GM12891 (cell line): Measurements from ENCODE around the gene MMP24.

ENCODE experiments used
- POLR2A ChIP-seq: IDR thresholded peaks from 2 replicates; pipeline ENCODE4 v1.6.1; 2011; ENCODE audit warnings: low read depth, low read length, control low read depth
- POLR2AphosphoS5 ChIP-seq: IDR thresholded peaks from 2 replicates; pipeline ENCODE4 v1.6.1; 2011; ENCODE audit warnings: low read depth, low read length, control low read depth
- TAF1 ChIP-seq: IDR thresholded peaks from 2 replicates; pipeline ENCODE4 v1.6.1; 2011; ENCODE audit warnings: low read depth, low read length, control low read depth

GRCh38 chr20:35253010-35253409 is 26.5 kb downstream of the MMP24 start:
- TF ChIP-seq POLR2A = no peak
- TF ChIP-seq POLR2AphosphoS5 = no peak
- TF ChIP-seq TAF1 = no peak
